GM03348 (cell line): ENCODE results near the gene FAM25C.
"Not testable (repeated sequence)": the region's sequence is repeated elsewhere in the genome, so short reads cannot be mapped to it uniquely, and the experiment has no call there.

Experiments
- DNase-seq: peaks from one replicate; pipeline ENCODE4 v3.0.0; 2012; ENCODE audit warnings: low spot score

The FAM25C gene

DNA sequence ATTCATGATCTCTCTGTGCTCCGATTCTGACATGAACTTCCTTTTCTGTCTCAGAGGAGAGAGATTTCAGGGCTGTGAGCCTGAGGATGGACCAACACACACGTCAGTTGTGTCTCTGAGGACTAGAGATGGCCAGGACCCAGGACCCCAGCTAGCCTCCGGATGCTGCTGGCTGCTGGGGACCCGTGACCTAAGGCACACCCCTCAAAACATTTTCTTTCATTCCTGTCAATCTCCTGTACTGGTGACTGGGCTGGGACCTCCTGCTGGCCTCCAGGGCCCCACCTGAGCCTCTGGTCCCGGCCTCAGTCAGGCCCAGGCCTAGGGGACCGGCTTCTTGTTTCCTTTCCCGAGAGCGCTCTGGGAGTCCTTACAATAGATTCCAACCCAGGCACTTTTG lies 42.4 kb downstream of the FAM25C start:
- not testable (repeated sequence) for DNase-seq

DNA sequence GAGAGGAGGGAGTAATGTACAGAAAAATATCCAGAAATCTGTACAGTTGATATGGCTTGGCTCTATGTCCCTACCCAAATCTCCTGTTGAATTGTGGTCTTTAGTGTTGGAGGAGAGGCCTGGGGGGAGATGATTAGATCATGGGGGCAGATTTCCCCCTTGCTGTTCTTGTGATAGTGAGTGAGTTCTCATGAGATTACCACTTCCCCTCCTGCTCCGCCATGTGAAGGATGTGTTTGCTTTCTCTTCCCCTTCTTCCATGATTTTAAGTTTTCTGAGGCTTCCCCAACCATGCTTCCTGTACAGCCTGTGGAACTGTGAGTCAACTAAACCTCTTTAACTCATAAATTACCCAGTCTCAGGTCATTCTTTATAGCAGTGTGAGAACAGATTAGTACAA lies 52.2 kb downstream of the FAM25C start:
- not testable (repeated sequence) for DNase-seq
